ENCODE results near the gene SDHD.

- TF ChIP-seq CTCF (IDR thresholded peaks at IDR 0.05) (no peak), POLR2A (IDR thresholded peaks at IDR 0.05) (no peak)
These were observed 31.5 kb downstream of the SDHD start for GRCh38 chr11:112118176-112118575.
